ENCODE data around the gene RNF5.
"Not testable (repeated sequence)": the region's sequence is repeated elsewhere in the genome, so short reads cannot be mapped to it uniquely, and the experiment has no call there.

The RNF5 gene

DNA sequence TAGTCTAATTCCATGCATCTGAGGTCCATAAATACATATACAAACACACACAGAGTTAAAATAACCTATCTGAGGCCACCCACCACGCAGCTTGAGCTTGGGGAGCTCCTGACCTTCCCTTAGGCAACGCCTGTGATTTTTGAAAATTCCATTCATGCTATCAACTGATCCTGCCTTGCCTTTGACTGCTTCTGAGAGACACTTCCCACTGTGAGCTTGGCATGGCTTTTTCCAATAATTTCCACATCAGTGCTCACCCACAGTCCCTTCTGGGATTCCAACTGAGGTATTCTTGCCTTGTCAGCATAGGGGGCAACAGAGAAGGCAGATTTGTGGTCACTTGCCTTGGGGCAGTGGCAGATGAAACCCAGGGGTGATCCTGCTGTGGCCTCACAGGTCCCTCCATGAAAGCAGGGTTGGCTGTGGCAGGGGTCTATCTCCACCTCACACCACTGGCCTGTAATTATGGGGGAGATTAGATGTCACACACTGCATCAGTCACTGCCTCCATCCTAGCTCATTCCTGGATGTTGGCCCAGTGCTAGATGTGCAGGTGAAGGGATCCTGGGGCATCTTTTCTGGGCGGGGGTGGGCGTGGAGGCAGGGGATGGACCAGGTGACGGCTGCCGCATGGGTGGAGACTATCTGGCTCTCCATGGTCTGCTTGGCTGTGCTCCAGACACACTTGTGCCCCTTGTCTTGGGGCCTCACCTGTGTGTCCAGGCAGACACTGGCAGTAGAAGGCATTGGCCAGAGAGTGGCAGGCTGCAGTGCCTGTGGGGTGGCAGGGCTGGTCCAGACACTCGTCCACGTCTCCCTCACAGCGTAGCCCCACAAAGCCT is 25.4 kb downstream of the RNF5 start:
- no peak for DNase-seq

DNA sequence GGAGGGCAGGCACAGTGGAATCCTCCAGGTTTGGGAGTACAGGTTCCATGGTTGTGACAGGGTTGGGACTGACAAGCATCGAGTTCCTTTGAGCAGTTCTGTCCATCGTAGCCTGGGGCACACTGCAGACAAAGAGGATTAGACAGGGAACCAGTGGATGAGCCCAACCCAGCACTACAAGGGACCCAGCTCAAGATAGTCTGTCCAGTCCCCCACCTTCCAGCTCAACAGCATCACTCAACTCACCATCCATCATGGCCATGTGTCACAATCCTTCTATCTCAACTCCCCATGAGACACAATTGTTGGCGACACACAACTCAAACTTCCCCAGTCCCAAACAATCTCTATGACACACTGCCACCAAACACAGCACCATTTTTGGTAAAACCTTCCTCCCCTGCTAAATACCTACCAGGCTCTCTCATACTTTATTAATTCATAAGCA is 26.1 kb downstream of the RNF5 start:
- no peak for DNase-seq

DNA sequence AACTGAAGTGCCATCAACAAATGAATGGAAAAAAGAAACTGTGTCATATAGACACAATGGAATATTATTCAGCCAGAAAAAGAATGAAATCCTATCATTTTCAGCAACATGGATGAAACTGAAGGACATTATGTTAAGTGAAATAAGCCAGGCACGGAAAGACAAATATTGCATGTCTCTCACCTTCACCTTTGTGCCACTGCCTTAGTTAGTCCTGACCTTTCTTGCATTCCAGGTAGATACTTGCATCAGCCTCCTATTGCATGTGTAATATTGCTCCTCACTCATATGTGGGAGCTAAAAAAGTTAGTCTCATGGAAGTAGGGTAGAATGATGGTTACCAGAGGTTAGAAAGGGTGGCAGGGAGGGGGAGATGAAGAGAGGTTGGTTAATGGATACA is 30.8 kb downstream of the RNF5 start:
- DNase-seq = no peak

DNA sequence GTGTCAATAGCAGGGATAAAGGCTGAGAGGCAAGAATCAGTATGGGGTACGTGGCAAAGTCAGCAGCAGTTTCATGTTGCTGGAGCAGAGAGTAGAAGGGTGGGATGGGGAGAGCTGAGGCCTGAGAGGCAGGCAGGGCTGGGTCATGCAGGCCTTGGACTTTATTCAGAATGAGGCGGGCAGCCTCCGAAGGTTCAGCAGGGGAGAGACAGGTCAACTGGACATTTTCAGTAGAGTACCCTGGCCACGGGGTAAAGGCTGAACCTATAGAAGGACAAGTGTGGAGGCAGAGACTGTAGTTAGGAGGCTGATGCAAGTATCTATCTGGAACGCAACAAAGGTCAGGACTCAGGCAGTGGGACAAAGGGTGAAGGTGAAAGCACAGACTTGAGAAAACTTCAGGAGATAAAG is 32.0 kb downstream of the RNF5 start:
- no peak for DNase-seq

DNA sequence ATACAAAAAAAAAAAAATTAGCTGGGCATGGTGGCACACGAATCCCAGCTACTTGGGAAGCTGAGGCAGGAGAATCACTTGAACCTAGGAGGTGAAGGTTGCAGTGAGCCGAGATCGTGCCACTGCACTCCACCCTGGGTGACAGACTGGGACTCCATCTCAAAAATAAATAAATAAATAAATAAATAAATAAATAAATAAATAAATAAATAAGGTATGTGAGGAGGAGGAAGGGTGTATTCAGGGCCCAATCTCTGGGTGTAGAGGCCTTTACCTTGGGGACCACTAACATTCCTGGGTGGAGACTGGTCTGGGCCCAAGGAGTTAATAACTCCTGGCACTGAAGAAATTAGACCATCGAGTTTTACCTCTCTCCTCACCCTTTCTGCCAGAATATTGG is 33.2 kb downstream of the RNF5 start:
- DNase-seq = not testable (repeated sequence)

DNA sequence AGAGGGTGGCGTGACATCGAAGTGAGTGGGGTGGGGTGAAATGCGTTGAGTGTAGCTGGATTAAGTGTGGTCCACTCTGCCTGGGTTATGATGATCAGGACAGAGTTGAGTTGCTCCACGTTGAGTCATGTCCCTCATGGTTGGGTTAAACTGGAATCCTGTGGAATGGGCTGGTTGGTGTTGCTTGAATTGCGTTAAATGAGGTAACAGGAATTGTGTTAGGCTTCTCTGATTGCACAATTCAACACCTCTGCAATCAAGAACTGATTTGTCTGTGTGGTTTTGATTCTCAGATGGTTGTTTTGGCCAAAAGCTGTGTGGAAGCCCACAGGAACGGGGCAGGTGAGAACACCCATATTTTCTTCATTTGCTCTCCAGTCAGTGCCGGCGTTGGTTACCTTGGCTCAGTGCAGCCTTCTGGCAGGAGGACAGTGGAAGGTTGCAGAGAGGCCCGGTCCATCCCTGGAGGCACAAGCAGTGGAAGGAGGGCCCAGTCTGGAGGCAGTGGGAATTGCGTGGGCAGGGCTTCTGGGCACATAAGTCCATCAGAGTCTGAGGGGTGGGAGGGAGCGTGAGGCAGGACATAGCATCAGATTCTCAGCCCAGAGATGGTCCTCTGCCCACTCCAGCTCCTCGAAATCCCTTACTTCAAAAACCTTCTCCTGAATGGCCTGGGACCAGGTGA is 34.0 kb downstream of the RNF5 start:
- no peak for DNase-seq

DNA sequence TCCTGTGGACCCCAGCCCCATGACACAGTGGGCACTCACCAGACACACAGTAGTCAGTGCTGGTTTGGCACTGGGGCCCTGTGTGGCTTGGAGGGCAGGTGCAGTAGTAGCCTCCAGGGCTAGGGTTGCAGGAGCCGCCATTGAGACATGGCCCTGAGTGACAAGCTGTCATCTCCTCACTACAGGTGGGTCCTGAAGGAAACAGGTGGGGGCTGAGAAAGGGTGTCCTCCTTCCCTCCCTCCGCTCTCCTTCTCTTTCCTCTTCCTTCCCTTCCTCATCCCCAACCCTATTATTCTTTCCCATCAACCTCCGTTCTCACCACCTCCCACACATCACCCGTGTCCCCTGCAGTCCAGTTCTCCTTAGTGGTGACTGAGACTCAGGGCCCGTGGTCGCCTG is 35.4 kb downstream of the RNF5 start:
- DNase-seq = no peak

DNA sequence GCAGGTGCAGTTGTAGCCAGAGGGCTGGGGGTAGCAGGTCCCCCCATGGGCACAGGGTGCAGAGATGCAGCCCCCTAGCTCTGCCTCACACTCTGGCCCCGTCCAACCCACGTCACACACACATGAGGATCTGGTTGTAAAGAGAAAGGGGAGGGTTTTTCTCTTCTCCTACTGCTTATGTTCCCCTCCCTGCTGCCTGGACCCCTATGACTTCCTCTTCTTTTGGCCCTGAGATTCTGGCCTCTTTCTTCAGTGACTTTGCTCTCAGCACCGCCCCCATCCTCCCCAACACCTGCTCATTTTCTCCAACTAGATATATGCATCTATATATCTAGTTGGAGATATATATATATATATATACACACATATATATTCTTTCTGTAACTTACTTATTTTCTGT is 35.9 kb downstream of the RNF5 start:
- DNase-seq = no peak

DNA sequence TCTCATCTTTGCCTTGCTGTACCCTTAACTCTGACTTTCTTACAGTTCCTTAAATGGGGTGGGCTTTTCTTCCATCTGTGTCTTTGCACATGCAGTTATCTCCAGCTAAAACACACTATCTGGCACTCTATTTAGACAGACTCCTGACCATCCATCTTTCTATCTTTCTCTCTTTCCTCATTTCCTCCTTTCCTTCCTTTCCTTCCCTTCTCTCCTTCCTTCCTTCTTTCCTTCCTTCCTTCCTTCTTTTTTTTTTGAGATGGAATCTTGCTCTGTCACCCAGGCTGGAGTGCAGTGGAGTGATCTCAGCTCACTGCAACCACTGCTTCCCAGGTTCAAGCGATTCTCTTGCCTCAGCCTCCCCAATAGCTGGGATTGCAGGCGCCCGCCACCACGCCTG is 37.4 kb downstream of the RNF5 start:
- DNase-seq = no peak

DNA sequence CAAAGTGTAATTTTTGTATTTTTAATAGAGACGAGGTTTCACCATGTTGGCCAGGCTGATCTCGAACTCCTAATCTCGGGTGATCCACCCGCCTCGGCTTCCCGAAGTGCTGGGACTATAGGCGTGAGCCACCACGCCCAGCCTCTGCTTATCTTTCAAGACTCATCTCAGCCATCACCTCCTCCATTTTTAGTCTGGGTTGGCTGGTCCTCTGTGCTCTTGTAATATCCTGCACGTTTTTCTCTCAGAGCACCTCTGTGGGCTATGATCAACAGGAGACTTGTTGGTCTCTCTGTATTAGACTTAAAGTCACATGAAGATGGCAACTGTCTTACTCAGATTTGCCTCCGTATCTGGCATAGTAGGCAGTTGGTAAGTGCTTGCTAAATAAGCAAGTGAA is 38.1 kb downstream of the RNF5 start:
- DNase-seq = no peak

DNA sequence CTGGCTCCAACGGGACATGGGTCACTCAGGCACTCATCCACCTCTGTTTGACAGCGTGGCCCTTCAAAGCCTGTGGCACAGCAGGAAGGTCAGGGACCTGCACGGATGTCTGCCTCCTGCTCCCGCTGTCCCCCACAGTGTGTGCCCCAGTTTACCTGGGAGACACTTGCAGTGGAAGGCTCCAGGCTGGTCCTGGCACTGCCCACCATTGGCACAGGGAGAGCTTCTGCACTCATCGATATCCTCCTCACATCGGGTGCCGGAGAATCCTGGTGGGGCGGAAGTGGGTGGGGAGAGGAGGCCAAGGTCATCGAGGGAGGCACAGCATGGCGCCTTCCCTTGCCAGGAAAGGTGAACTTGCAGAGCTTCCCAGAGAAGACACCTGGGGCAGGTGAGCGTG is 38.8 kb downstream of the RNF5 start:
- no peak for DNase-seq

DNA sequence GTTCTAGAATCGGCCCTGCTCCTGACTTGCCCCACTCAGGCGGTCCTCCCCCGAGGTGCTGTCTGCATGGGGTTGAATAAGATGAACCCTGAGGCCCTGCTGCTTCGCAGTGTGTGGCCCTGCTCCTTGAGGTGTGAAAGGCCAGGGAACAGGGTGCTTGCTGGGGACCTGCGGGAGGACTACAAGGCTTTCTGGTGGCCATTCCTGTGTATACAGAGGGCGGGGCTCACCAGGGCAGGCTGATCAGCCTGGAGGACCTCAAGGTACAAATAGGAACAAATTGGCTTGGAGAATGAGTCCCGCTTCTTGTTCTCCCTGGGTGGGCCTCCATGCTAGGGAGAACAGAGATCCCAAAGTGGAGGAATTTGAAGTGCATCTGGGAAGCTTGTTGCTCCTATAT is 40.0 kb downstream of the RNF5 start:
- no peak for DNase-seq

DNA sequence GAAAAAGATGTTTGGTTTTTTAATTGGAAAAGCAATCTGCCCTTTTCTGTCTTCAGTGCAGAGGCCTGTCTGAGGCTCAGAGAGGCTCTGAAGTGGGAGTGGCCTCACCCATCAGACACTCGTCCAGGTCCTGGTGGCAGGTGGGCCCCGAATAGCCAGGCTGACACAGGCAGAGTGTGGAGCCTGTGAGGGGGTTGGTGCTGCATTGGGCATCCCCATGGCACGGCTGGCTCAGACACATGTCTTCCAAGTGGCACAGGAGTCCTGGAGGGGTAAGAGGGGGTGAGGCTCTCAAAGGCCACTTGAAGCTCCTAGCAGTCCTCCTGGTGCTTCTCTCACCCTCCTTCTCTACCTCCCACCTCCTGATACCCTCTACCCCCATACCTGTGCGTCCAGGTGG is 41.8 kb downstream of the RNF5 start:
- DNase-seq = no peak

DNA sequence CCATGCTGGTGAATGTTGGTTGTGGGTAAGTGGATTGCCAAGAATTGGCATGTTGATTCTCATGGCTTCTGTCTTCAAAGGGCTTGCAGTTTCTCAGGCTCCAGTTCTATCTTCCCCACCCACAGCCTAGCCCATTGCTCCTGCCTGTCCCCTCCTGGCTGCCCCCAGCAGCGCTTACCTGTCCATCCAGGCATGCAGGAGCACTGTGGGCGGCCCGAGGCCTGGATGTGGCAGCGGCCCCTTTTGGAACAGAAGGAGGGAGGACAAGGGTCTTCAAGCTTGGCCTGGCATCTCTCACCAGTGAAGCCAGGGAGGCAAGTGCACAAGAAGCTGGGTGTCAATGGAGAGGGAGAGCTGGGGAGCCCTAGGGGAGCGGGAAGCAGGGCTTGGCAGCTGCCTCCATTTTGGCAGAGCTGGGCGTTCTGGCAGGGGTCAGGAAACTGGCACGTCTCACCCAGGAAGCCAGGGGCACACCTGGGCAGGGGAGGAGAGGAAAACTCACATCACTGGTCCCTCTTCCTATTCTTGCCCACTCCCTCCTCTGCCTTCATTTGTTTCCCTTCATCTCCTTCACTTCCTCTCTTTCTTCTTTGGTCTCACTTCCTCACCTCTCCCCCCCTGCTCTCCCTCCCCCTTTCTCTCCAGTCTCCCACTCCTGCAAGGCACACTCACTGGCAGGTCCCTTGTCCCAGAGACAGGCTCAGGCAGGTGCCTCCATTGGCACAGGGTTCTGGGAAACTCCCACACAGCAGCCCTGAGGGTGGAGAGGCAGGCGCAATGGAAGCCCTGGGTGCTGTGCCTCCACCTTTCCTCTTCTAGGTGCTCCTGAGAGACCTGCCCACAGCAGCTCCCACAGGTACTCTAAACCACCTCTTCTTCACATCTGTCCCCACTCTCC is 44.4 kb downstream of the RNF5 start:
- DNase-seq = no peak

DNA sequence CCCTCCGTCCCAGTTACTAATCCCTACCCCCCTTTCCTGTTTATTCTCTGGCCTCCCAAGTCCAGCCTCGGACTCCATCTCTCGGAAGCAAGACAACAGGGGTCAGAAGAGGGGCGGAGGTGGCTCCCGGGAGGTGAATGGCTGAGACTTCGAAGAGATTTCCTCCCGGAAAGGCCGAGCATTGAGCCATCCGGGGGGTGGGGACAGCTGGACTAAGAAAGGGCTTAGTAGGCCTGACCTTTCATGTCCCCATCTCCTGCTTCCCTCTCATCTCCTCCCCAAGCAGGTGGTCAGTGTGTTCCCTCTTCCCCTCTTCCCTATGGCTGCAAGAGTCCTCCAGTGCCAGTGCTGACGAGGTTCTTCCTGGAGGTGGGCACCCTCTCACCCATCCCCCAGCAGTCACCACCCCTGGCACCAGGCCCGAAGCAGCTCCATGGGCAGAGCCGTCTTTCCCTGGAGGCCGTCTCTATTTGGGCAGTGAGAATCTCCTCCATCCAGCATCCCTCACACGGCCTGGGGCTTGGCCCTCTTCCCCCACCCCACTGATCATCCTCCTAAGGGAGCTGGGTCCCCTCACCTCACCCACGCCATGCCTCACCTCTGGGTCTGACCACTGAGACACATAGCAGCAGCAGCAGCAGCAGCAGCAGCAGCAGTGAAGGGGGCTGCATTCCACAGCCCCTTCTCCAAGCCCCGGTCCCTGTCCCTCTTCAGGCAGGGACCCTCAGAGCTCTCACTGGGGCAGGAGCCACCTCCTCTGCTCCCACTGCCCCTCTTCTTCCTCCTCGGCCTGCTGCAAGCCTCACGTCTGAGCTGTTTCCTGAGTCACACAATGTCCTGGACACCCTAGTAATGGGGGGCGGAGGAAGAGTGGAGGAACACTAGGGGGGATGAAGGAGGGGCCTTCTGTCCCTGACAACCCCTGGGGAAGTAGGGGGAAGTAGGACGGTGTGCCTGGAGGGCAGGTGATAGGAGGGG is 45.3 kb downstream of the RNF5 start, which contains the start of gene NOTCH4:
Gene NOTCH4, minus strand, starts transcription at position 810 of the 978 bp plus-strand sequence. Its CDS starts 139 bp downstream, at position 671.
- no peak for DNase-seq

DNA sequence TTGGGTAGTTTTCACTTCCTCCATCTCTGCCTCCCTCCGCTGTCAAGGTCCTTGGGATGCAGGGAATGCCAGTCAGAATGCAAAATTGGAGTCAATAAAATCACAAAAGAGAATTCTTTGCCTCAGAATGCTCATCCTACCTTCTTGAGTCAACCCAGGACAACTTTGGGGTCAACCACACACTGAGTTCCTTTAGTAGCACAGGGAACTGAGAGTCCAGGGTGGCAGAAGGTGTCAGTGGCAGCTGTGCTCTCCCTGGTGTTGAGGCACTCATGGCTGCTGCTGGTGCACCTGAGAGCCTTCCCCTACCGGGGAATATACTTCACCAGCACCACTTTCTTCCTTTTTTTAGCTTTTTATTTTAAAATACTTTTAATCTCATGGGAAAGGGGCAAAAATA is 46.5 kb downstream of the RNF5 start:
- no peak for DNase-seq

DNA sequence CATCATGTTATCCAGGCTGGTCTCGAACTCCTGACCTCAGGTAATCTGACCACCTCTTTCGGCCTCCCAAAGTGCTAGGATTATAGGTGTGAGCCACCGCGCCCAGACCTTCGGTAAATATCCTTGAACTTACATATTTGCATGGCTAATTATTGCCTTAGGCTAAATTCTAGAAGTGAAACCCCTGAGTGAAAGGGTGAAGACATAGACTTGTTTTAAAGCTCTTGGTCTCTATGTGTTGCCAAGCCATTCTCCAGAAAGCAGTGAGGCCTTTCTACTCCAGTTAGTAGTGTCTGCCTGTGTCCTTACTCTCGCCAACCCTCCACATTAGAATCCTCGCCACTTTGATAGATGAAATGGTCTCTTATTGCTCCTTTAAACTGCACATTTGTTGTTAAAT is 48.2 kb downstream of the RNF5 start:
- peak in 1 of 51 donors; percentile 3 for DNase-seq
